MG63 (cell line): ENCODE results near the gene FRAS1. TPM values are rescaled to one million over a fixed set of nuclear protein-coding genes. Genes with fewer than 3 reads are reported as not detected.
"Not testable (repeated sequence)": the region's sequence is repeated elsewhere in the genome, so short reads cannot be mapped to it uniquely, and the experiment has no call there.

Experiments
- DNase-seq: peaks from one replicate; pipeline ENCODE4 v3.0.0-alpha.2; 2020
- H3K27me3 ChIP-seq: fragments of 250-450 bp; sonication (Bioruptor Pico); 2 replicates; pipeline ENCODE4 v1.5.1; 2020; ENCODE audit warnings: mild to moderate bottlenecking, moderate library complexity
- H3K36me3 ChIP-seq: fragments of 250-450 bp; sonication (Bioruptor Pico); 2 replicates; pipeline ENCODE4 v1.5.1; 2020; ENCODE audit warnings: mild to moderate bottlenecking, moderate library complexity
- H3K4me3 ChIP-seq: fragments of 250-450 bp; sonication (Bioruptor Pico); 2 replicates; pipeline ENCODE4 v1.5.1; 2020; ENCODE audit warnings: mild to moderate bottlenecking, moderate library complexity
- H3K9me3 ChIP-seq: fragments of 250-450 bp; sonication (Bioruptor Pico); 2 replicates; pipeline ENCODE4 v1.5.1; 2020; ENCODE audit warnings: mild to moderate bottlenecking, moderate library complexity
- total RNA-seq: library from RNA; depleted of rRNA; stranded (reverse); fragments of >200 nt; shearing (Covaris generic); gene quantifications from 2 replicates; pipeline ENCODE4 v1.2.3, GENCODE V29; 2014; ENCODE audit warnings: low replicate concordance; rRNA removed

FRAS1 gene
- 0.02 and 0.03 TPM in 2 replicates for total RNA-seq

DNA sequence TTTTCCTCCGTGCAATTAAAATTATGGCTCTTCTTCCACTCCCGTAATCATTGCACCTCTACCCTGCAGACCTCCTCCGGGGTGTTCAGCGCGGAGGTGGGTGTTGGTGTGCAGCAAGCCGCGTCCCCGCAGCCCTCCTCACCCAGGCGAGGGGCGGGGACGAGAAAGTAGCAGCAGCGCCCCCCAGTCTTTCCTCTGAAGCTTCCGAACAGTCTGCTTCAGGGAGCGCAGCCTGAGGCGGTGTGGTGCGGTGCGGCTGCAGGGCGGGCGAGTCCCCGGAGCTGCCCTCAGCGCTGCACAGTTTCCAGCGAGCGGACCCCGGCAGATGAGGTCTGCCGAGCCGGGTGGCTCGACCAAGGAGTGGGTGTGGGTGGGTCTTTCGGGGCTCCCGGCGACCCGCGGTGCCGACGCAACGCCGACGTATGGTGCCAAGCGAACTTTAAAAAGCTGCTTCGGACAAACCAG is at the start of gene FRAS1:
Gene FRAS1 (plus strand): TSS at position 189 of the 465 bp plus-strand sequence. CDS start 687 bp downstream, outside the sequence.
- Histone ChIP-seq H3K36me3 (no peaks in the 10 kb centered on the region), H3K9me3 (no peaks in the 10 kb centered on the region), H3K27me3 (peaks cover 9% of the 10 kb centered on the region), H3K4me3 (peak within 1 kb of the TSS; percentile 39)
- DNase-seq = peak; percentile 9

DNA sequence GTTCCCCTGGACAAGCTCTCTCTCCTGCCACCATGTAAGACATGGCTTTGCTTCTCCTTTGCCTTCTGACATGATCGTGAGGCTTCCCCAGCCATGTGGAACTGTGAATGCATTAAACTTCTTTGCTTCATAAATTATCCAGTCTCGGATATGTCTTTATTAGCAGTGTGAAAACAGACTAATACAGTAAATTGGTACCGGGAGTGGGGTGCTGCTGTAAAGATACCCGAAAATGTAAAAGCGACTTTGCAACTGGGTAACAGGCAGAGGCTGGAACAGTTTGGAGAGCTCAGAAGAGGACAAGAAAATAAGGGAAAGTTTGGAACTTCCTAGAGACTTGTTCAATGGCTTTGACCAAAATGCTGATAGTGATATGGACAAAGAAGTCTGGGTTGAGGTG is 46.1 kb upstream of the FRAS1 start:
- not testable (repeated sequence) for DNase-seq, H3K4me3 ChIP-seq, H3K36me3 ChIP-seq, H3K27me3 ChIP-seq, H3K9me3 ChIP-seq

DNA sequence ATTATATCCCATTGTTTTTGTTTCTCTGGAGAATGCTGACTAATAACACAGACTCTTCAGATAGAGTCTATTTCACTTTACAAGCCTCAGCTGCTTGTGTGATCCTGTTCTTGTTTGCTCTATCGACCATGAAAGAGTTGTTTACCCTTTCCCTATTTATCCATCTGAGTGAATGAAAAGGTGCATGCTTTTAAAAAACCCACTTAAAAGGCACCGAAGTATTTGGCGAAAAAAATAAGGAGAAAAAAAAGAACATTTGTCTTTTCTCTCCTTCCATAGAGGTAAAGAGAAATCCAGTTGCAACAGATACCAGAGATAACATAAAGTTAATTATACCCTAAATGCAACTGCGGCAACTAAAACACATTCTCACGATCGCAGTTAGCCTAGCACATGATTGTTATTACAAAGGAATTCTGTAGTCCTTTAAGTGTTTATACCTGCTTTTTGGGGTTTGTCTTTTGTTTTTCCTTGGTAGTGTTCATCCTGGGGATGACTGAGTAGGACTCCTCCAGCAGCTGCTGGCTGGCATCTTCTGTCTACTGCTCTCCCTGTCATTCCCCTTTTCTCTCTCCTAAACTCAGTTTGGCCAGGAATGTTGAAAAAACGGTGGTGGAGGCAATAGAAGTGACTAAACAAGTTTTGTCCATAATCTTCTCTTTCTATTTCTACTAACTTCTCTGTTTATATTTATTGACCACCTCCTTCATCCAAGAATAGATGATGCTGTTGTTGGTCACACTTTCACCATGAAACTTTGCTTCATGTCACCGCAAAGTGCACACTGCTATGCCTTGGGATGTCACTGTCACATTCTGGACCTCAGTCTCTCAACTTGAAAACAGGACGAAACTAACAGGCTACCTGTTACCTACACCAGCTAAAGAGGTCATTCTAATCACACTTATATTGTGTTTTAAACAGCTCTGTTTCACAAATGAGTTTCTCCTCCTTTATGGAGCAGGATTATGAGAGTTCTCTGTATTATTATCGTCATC is 41.9 kb upstream of the FRAS1 start:
- no peaks in the 10 kb centered on the region for H3K9me3 ChIP-seq
- no peak for DNase-seq
- no peak overlapping the region for H3K4me3 ChIP-seq
- no peaks in the 10 kb centered on the region for H3K27me3 ChIP-seq
- no peaks in the 10 kb centered on the region for H3K36me3 ChIP-seq

DNA sequence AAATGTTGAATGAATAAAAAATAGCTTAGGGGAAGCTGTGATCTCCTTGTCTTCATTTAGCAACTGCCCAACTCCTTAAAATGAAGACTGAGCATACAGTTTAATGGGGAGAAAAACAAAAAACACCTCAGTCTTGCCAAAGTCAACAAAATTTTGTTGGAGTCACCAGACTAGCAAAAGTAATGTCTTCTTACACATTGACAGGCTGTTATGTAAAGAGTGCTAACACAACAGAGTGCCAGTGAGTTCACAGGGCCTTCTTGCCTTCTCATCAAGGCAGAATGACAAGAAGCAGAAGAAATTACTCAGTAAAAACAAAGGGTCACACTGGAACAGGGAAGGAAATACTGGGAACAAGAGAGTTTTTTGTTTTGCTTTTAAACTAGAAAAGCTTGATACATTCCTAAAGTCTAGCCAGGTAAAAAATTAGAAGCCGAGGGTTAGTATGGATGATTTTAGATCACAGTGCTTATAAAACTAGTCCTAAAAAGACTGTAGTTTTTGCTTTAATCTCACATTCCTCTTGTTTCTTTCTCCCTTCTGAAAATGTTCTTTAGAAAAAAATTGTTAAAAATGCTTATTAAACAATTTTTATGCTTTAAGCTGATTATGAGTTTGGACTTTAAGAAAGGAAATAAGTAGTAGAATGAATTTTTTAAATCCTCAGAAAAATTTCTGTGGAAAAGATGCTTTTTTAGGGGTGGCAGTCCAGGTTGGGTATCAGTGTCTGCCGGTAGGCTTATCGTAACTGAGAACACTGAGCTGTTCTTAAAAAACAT is 38.7 kb upstream of the FRAS1 start:
- Histone ChIP-seq H3K4me3 (no peak overlapping the region), H3K36me3 (no peaks in the 10 kb centered on the region), H3K27me3 (no peaks in the 10 kb centered on the region), H3K9me3 (no peaks in the 10 kb centered on the region)
- no peak for DNase-seq

DNA sequence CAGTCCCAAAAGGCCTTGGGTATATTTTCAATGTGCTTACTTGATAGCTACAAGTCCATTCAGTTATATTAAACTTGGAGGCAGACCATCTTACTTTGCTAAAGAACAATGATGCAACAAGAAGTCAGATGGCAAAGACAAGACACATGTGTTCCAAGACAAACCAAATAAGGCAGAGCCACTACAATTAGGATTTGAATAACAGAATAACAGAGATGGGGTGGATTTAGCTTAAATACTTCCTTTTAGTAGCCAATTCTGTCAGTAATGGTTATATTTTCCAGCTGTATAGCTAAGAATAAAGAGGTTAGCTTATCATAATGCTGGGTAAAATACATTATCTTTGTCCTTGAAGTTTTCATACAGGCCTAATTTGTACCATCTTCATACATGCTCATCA is 37.7 kb upstream of the FRAS1 start:
- no peaks in the 10 kb centered on the region for H3K27me3 ChIP-seq
- H3K9me3 ChIP-seq = no peaks in the 10 kb centered on the region
- H3K4me3 ChIP-seq = no peak overlapping the region
- DNase-seq = no peak
- H3K36me3 ChIP-seq = no peaks in the 10 kb centered on the region

GRCh38 chr4:78020677-78021076 is 36.4 kb upstream of the FRAS1 start:
- no peak for DNase-seq
- Histone ChIP-seq H3K4me3 (no peak overlapping the region), H3K36me3 (no peaks in the 10 kb centered on the region), H3K9me3 (no peaks in the 10 kb centered on the region), H3K27me3 (no peaks in the 10 kb centered on the region)

DNA sequence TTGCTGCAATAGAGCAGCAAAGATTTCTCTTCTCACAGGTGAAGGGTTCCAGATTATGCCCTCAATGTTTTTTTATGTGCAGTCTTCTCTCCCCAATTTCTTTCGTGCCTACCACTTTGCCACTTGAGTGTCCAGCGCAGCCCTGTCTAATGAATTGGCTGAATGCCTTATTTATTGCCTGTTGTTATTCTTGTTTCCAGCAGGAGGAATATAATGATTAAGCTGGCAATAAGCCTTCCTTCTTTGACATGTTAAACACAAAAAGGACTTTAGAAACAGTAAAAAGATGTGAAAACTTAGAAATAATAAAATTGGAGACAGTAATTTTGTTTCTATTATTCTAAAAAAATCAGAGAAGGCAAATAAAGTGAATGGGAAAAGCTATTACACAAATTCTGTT is 34.6 kb upstream of the FRAS1 start:
- Histone ChIP-seq H3K9me3 (no peaks in the 10 kb centered on the region), H3K27me3 (no peaks in the 10 kb centered on the region), H3K4me3 (no peak overlapping the region), H3K36me3 (no peaks in the 10 kb centered on the region)
- DNase-seq = no peak

GRCh38 chr4:78024085-78024484 is 33.0 kb upstream of the FRAS1 start:
- H3K4me3 ChIP-seq = no peak overlapping the region
- no peaks in the 10 kb centered on the region for H3K36me3 ChIP-seq
- no peak for DNase-seq
- H3K9me3 ChIP-seq = no peaks in the 10 kb centered on the region
- H3K27me3 ChIP-seq = no peaks in the 10 kb centered on the region

- Histone ChIP-seq H3K36me3 (no peaks in the 10 kb centered on the region), H3K9me3 (no peaks in the 10 kb centered on the region), H3K27me3 (no peaks in the 10 kb centered on the region), H3K4me3 (no peak overlapping the region)
- no peak for DNase-seq
These were observed 32.5 kb upstream of the FRAS1 start for GRCh38 chr4:78024576-78025091.

DNA sequence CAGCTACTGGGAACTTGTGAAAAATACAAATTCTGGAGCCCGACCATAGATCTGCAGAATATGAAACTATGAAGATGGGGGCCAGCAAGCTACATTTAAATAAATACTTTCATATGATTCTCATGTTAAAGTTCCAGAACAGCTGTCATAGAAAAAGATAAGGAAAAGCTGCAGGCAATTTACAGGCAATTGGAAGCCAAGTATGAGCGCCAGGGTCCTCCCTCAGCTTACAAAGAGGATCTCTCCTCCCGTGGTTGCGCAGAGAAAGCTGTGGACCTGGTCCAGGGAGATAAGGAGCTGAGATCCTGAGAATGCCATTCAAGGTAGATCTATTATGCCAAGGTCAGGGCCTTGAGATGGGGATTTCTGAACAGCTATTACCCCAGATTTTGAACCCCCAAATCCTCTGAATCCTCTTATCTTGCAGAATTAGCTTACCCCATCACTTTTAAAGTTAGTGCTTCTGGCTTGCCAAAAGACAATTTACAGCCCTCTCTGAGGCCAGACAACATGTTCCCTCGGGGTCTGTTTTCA is 25.6 kb upstream of the FRAS1 start:
- Histone ChIP-seq H3K27me3 (no peaks in the 10 kb centered on the region), H3K4me3 (no peak overlapping the region), H3K36me3 (no peaks in the 10 kb centered on the region), H3K9me3 (no peaks in the 10 kb centered on the region)
- DNase-seq = no peak

DNA sequence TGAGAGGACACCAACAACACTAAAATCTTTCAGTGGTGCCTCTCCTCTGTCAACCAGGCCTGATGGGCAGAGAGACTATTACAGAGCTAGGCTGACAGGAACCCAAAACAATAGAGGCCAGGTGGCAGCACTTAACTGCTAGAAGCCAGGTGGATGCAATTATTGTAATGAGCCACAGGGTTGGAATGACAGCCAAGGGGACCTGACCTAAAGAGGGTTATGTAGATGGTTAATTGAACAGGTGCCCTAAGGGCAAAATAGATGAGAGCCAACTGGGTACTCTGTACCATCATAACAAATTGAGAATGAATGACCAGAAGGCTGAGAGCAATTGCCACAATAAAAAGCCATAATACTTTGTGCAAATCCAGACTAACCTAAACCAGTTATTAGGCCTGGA is 24.7 kb upstream of the FRAS1 start:
- no peaks in the 10 kb centered on the region for H3K36me3 ChIP-seq
- no peak overlapping the region for H3K4me3 ChIP-seq
- H3K9me3 ChIP-seq = no peaks in the 10 kb centered on the region
- DNase-seq = no peak
- no peaks in the 10 kb centered on the region for H3K27me3 ChIP-seq

GRCh38 chr4:78032929-78033328 is 24.2 kb upstream of the FRAS1 start:
- Histone ChIP-seq H3K36me3 (no peaks in the 10 kb centered on the region), H3K4me3 (no peak overlapping the region), H3K27me3 (no peaks in the 10 kb centered on the region), H3K9me3 (no peaks in the 10 kb centered on the region)
- DNase-seq = no peak

- no peaks in the 10 kb centered on the region for H3K27me3 ChIP-seq
- H3K36me3 ChIP-seq = no peaks in the 10 kb centered on the region
- H3K9me3 ChIP-seq = no peaks in the 10 kb centered on the region
- no peak overlapping the region for H3K4me3 ChIP-seq
- no peak for DNase-seq
These were observed 23.3 kb upstream of the FRAS1 start for GRCh38 chr4:78033861-78034260.

- Histone ChIP-seq H3K4me3 (no peak overlapping the region), H3K9me3 (no peaks in the 10 kb centered on the region), H3K36me3 (no peaks in the 10 kb centered on the region), H3K27me3 (no peaks in the 10 kb centered on the region)
- DNase-seq = no peak
These were observed 18.4 kb upstream of the FRAS1 start for GRCh38 chr4:78038704-78039103.

DNA sequence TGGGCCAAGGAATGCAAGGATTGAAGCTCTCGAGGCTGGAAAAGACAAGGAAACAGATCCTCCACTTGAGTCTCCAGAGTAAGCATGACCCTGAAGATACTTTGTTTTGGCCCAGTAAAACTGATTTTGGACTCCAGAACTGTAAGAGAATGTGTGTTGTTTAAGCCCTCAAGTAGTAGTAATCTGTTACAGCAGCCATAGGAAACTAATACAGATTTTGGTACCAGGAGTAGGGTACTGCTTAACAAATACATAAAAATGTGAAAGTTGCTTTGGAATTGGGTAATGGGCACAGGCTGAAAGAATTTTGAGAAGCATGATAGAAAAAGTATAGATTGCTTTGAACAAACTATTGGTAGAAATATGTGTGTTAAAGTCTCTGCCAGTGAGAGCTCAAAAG is 17.4 kb upstream of the FRAS1 start:
- no peak overlapping the region for H3K4me3 ChIP-seq
- no peak for DNase-seq

GRCh38 chr4:78040431-78040830 is 16.7 kb upstream of the FRAS1 start:
- Histone ChIP-seq H3K4me3 (no peak overlapping the region), H3K27me3 (no peaks in the 10 kb centered on the region), H3K9me3 (no peaks in the 10 kb centered on the region), H3K36me3 (no peaks in the 10 kb centered on the region)
- no peak for DNase-seq

More for the DNA sequence above, 17.4 kb upstream of the FRAS1 start:
- no peaks in the 10 kb centered on the region for H3K27me3 ChIP-seq
- H3K9me3 ChIP-seq = no peaks in the 10 kb centered on the region
- H3K36me3 ChIP-seq = no peaks in the 10 kb centered on the region

GRCh38 chr4:78047366-78047765 is 9.8 kb upstream of the FRAS1 start:
- Histone ChIP-seq H3K36me3 (no peaks in the 10 kb centered on the region), H3K9me3 (no peaks in the 10 kb centered on the region), H3K4me3 (no peak overlapping the region), H3K27me3 (no peaks in the 10 kb centered on the region)
- DNase-seq = no peak
